Measurements from ENCODE around the gene PTH2R. TPM values are rescaled to one million over a fixed set of nuclear protein-coding genes. Genes with fewer than 3 reads are reported as not detected.
"Not testable (repeated sequence)": the region's sequence is repeated elsewhere in the genome, so short reads cannot be mapped to it uniquely, and the experiment has no call there.

PTH2R gene
- total RNA-seq, 4 donors from 2014 or later, result not detected

- Histone ChIP-seq H3K27me3 (no peaks in the 10 kb centered on the region), H3K27ac (no peak overlapping the region), H3K4me1 (no peaks in the 10 kb centered on the region), H3K36me3 (no peaks in the 10 kb centered on the region), H3K4me3 (no peak overlapping the region), H3K9me3 (no peaks in the 10 kb centered on the region)
- WGBS, 2 donors, result 30 to 71% methylated on average over 3 of the region's 3 CpGs
- intact Hi-C loops (cut with DNase I), result no loop called here
- no peak for DNase-seq
- no peak for TF ChIP-seq CTCF (IDR thresholded peaks at IDR 0.05)
- TF ChIP-seq POLR2A (IDR thresholded peaks at IDR 0.05), result no peak
Observed at GRCh38 chr2:208511016-208511415, 104.4 kb downstream of the PTH2R start.

- TF ChIP-seq CTCF (IDR thresholded peaks at IDR 0.05), result no peak
- TF ChIP-seq POLR2A (IDR thresholded peaks at IDR 0.05), result no peak
- no peak for DNase-seq
- H3K4me3 ChIP-seq, result no peak overlapping the region
- no peaks in the 10 kb centered on the region for H3K9me3 ChIP-seq
- no peaks in the 10 kb centered on the region for H3K36me3 ChIP-seq
- H3K27ac ChIP-seq, result no peak overlapping the region
- WGBS, 2 donors, result 67 to 71% methylated on average over 1 of the region's 1 CpG
- H3K4me1 ChIP-seq, result no peaks in the 10 kb centered on the region
- intact Hi-C loops (cut with DNase I), result no loop called here
- H3K27me3 ChIP-seq, result no peaks in the 10 kb centered on the region
Observed at GRCh38 chr2:208511573-208511972, 105.0 kb downstream of the PTH2R start.

GRCh38 chr2:208515099-208515498 is 108.5 kb downstream of the PTH2R start:
- no peak overlapping the region for H3K27ac ChIP-seq
- H3K4me3 ChIP-seq, result no peak overlapping the region
- TF ChIP-seq POLR2A (IDR thresholded peaks at IDR 0.05) (no peak), CTCF (IDR thresholded peaks at IDR 0.05) (no peak)
- no peaks in the 10 kb centered on the region for H3K9me3 ChIP-seq
- H3K27me3 ChIP-seq, result no peaks in the 10 kb centered on the region
- no peak for DNase-seq
- no peaks in the 10 kb centered on the region for H3K36me3 ChIP-seq
- 69 to 75% methylated on average over 1 of the region's 1 CpG for WGBS, 2 donors
- intact Hi-C loops (cut with DNase I), result no loop called here
- H3K4me1 ChIP-seq, result no peaks in the 10 kb centered on the region

- H3K27me3 ChIP-seq; intact Hi-C loops (cut with DNase I); H3K4me1 ChIP-seq; H3K9me3 ChIP-seq; H3K4me3 ChIP-seq; DNase-seq; H3K36me3 ChIP-seq; H3K27ac ChIP-seq: not testable (repeated sequence)
Observed at GRCh38 chr2:208523069-208523468, 116.5 kb downstream of the PTH2R start.

- H3K36me3 ChIP-seq; intact Hi-C loops (cut with DNase I); H3K27me3 ChIP-seq; H3K4me1 ChIP-seq; DNase-seq; H3K27ac ChIP-seq; H3K9me3 ChIP-seq; H3K4me3 ChIP-seq: not testable (repeated sequence)
- 76 to 83% methylated on average over 4 to 6 of the region's 6 CpGs for WGBS, 2 donors
Observed at GRCh38 chr2:208525165-208525564, 118.6 kb downstream of the PTH2R start.

GRCh38 chr2:208529796-208530195 is 123.2 kb downstream of the PTH2R start:
- H3K27ac ChIP-seq, result no peak overlapping the region
- no peaks in the 10 kb centered on the region for H3K27me3 ChIP-seq
- H3K4me3 ChIP-seq, result no peak overlapping the region
- intact Hi-C loops (cut with DNase I), result no loop called here
- H3K4me1 ChIP-seq, result no peaks in the 10 kb centered on the region
- H3K9me3 ChIP-seq, result no peaks in the 10 kb centered on the region
- no peak for TF ChIP-seq CTCF (IDR thresholded peaks at IDR 0.05)
- TF ChIP-seq POLR2A (IDR thresholded peaks at IDR 0.05), result no peak
- DNase-seq, result no peak
- no peaks in the 10 kb centered on the region for H3K36me3 ChIP-seq
- 58 to 100% methylated on average over 2 to 3 of the region's 5 CpGs for WGBS, 2 donors
